Measurements from ENCODE around the gene FPR2.
A peak's percentile ranks its signal among the peaks of the same experiment; 100 is the strongest.

The FPR2 gene

DNA sequence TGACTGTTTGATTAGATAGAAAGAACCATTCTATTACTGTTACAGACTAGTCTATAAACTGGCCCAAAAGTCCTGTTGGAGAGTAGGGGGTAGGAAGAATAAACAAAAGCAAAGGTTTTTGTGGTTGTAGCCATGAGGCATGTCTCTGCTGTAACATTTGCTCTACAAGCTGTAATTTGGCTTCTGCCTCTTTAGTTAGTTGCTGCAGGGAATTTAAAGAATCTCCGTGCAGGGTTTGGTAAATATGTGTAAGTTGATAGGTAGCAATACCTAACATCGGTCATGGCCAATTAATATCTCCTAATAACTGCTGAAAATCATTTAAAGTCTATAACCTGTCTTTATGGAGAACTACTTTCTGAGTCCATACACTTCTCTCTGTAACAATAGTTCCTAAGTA lies 46.9 kb downstream of the FPR2 start:
- no peak for DNase-seq

DNA sequence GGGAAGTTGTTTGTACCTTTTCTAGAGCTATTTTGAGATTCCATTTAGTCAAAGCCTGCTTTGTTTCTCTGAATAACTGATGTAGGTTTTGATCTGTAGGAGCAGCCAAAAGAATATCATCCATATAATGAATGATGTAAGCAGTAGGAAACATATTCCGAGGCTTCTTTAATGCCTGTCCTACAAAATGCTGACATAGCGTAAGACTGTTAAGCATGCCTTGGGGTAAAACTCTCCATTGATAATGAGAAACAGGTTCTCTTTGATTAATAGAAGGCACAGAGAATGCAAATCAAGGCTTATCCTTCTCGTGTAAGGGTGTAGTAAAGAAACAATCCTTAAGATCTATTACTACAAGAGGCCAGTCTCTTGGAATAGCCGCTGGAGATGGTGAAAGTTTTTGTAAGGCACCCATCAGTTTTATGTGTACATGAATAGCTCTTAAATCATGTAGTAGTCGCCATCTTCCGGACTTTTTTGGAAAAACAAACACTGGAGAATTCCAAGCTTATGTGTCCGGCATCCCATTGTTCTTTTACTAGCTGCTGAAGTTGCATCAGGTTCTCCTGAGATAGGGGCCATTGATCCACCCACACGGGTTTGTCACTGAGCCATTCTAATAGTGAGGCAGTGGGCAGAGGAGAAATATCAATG lies 47.5 kb downstream of the FPR2 start:
- DNase-seq: peak; percentile 71

DNA sequence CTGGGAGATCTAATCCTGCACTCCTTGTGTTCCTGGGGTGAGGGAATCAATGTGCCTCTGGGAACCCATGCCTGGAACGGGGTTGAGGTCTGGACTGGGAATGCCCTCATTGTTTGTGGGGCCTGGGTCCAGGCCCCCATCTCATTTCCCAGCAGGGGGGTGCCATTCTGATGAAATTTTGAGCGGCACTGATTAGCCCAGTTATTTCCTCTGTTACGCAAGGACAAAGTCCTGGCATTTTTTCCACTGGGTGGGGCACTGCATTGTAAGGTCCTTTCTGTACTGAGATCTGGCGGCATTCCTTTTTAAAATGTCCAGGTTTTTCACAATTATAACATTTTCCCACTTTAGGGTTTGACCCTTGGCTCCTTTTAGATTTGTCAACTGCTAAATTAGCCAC lies 48.8 kb downstream of the FPR2 start:
- no peak for DNase-seq

DNA sequence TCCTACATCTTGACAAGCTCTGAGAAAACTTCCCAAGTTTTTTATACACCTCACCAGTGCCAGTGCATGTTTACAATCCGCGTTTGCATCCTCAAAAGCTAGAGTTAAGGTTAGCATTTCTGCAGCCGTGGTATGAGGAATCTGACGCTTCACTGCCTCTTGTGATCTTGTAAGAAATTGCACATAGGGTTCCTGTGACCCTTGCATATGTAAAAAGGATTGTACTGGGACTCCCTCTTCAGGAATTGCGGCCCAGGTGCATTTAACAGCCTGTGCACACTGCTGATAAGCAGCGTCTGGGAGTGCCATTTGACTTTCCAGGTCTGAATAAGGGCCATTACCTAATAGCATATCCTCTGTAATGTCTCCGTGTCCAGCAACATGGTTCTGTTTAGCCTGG lies 49.2 kb downstream of the FPR2 start:
- DNase-seq: peak; percentile 58

DNA sequence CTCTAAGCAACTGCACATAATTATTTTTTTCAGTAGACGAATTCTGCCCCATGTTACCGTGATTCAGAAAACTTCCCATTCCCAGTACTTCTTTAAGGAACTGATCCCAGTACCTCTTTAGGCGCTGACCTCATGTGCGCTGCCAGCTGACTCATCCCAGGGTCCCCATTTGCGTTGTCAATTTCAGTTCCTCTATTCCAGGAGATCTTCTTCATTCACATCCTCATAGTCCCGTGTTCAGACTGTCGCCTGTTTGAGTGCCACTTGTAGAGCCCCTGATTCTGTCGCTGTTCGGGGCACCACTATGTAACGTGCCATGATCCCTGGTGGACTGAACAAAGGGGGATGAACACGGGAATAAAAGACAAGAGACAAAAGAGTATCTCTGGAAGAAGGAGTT lies 50.4 kb downstream of the FPR2 start:
- DNase-seq: no peak

- DNase-seq: peak; percentile 23
Measured at GRCh38 chr19:51815043-51815442, 54.1 kb downstream of the FPR2 start.

- DNase-seq: peak; percentile 36
Measured at GRCh38 chr19:51816711-51817110, 55.7 kb downstream of the FPR2 start.

- peak; percentile 30 for DNase-seq
Measured at GRCh38 chr19:51820011-51820410, 59.0 kb downstream of the FPR2 start.
